Ovary (tissue), 9 donors: Measurements from ENCODE around the gene TPO. TPM values are rescaled to one million over a fixed set of nuclear protein-coding genes. Genes with fewer than 3 reads are reported as not detected.

Experiments used
- DNase-seq, 5 donors: peaks; one replicate each; pipeline ENCODE4 v3.0.0-alpha.2; 2019 to 2020
- H3K27ac ChIP-seq, 2 donors: fragments of 200-600 bp; one replicate each; pipeline versions ENCODE4 v1.5.1 to v1.8.0; 2019 to 2022
- H3K27me3 ChIP-seq: fragments of 200-600 bp; one replicate; pipeline ENCODE4 v1.8.0; 2022
- H3K36me3 ChIP-seq: fragments of 200-600 bp; sonication (generic); one replicate; pipeline ENCODE4 v1.5.1; 2019
- H3K4me1 ChIP-seq: one replicate; pipeline ENCODE4 v1.8.1; 2013; ENCODE audit warnings: mild to moderate bottlenecking, moderate library complexity; ENCODE audit not compliant: insufficient read depth
- H3K4me3 ChIP-seq: fragments of 200-600 bp; sonication (generic); one replicate; pipeline ENCODE4 v1.5.1; 2017
- H3K9me3 ChIP-seq, 2 donors: fragments of 200-600 bp in 1 of 2; sonication (generic) in 1 of 2; one replicate each; pipeline versions ENCODE4 v1.5.1 to v1.8.1; 2013 to 2019; ENCODE audit warnings: mild to moderate bottlenecking in 1 of 2, moderate library complexity in 1 of 2
- CTCF ChIP-seq, 3 donors: fragments of 450-650 bp in 2 of 3; fragments of 200-600 bp in 1 of 3; IDR thresholded peaks; one replicate each; pipeline versions ENCODE4 v1.5.1 to v1.8.0; 2016 to 2022; ENCODE audit warnings: antibody characterized with exemption in 3 of 3, mild to moderate bottlenecking in 1 of 3
- EP300 ChIP-seq: sonication (generic); formaldehyde crosslinking; IDR thresholded peaks from one replicate; pipeline ENCODE4 v1.6.1; 2017; ENCODE audit warnings: antibody characterized with exemption
- POLR2A ChIP-seq: fragments of 450-650 bp; IDR thresholded peaks from one replicate; pipeline ENCODE4 v1.6.1; 2017; ENCODE audit warnings: antibody characterized with exemption, mild to moderate bottlenecking, moderate library complexity
- WGBS, 3 donors: extraction: QIAGEN DNeasy Blood & Tissue Kit in 1 of 3; methylation state at CpG; one replicate each; pipeline versions ENCODE4 v1.1.5 to v1.1.7; 2013 to 2017; 5-methylcytosine and 5-hydroxymethylcytosine counted together
- intact Hi-C, 4 donors: fragments of 100-400 bp; cut with DNase I; formaldehyde crosslinking; loops; one replicate each; pipeline versions ENCODE4 v1.11.0 to v1.15.1; 2022 to 2023
- polyA plus RNA-seq, 2 donors: library from polyadenylated mRNA; stranded (reverse); fragments of 200-250 nt in 1 of 2; fragments of 350-450 nt in 1 of 2; fragmentation: Illumina TruSeq in 1 of 2; extraction: RNeasy Lipid Tissue Mini Kit (QIAGEN cat#74804) in 1 of 2; gene quantifications; one replicate each; pipeline ENCODE4 v1.2.3, GENCODE V29; 2013 to 2014
- total RNA-seq, 7 donors: library from RNA; depleted of rRNA in 2 of 7; stranded (reverse); fragments of >200 nt in 2 of 7; fragmentation: NEBNext Ultra II Directional in 3 of 7; extraction: Animal tissue kit (Norgen Biotek cat#: 25700) in 3 of 7; gene quantifications; one replicate each; pipeline versions ENCODE4 v1.1.0 to v1.2.4, GENCODE V29; 2016 to 2023
- donor health status: DM: no; HTN: no; CAD: no; lungs with moderate emphysema.
- donor health status: DM: no; HTN: no; CAD: no.
- donor health status: Bipolar disorder and iron deficiency.
- donor health status: DM: yes; HTN: yes; CAD: no.
- donor health status: DM: no; HTN: no; CAD: no.
- donor health status: DM: yes; HTN: yes; CAD: no.

TPO gene
- total and polyA plus RNA-seq, 9 donors = 0.18 to 0.46 (median 0.30) TPM; not detected in 4

- Histone ChIP-seq H3K27ac (no peak overlapping the region), H3K36me3 (no peaks in the 10 kb centered on the region), H3K4me1 (no peaks in the 10 kb centered on the region), H3K4me3 (no peak overlapping the region), H3K27me3 (no peaks in the 10 kb centered on the region), H3K9me3 (no peaks in the 10 kb centered on the region)
- WGBS, 3 donors = 80 to 90% (median 85%) methylated on average over 13 of the region's 13 CpGs
- TF ChIP-seq POLR2A (no peak), EP300 (no peak), CTCF (IDR thresholded peaks at IDR 0.05) (no peak)
- DNase-seq = no peak
- intact Hi-C loops = loop anchor here in 1 of 4 donors (10.0 kb wide), 1 partner anchor 825 kb away; no protein-coding TSS in a partner anchor
Measured at GRCh38 chr2:1539973-1540372, 126.7 kb downstream of the TPO start.

- H3K27me3 ChIP-seq = no peaks in the 10 kb centered on the region
- no peak overlapping the region for H3K27ac ChIP-seq
- WGBS, 3 donors = 80 to 90% (median 87%) methylated on average over 25 of the region's 25 CpGs
- no peaks in the 10 kb centered on the region for H3K4me1 ChIP-seq
- H3K9me3 ChIP-seq = no peaks in the 10 kb centered on the region
- intact Hi-C loops = loop anchor here in 1 of 4 donors (10.0 kb wide), 1 partner anchor 826 kb away; no protein-coding TSS in a partner anchor
- no peak overlapping the region for H3K4me3 ChIP-seq
- no peak for DNase-seq
- no peaks in the 10 kb centered on the region for H3K36me3 ChIP-seq
- TF ChIP-seq CTCF (IDR thresholded peaks at IDR 0.05) = no peak
- TF ChIP-seq POLR2A = no peak
- no peak for TF ChIP-seq EP300
Measured at GRCh38 chr2:1540481-1540880, 127.2 kb downstream of the TPO start.

GRCh38 chr2:1541040-1541439 lies 127.8 kb downstream of the TPO start:
- H3K4me1 ChIP-seq = no peaks in the 10 kb centered on the region
- H3K36me3 ChIP-seq = no peaks in the 10 kb centered on the region
- no peak for TF ChIP-seq POLR2A
- TF ChIP-seq CTCF (IDR thresholded peaks at IDR 0.05) = no peak
- TF ChIP-seq EP300 = no peak
- no peaks in the 10 kb centered on the region for H3K9me3 ChIP-seq
- H3K4me3 ChIP-seq = no peak overlapping the region
- H3K27ac ChIP-seq = no peak overlapping the region
- 91 to 95% (median 92%) methylated on average over 6 of the region's 6 CpGs for WGBS, 3 donors
- H3K27me3 ChIP-seq = no peaks in the 10 kb centered on the region
- no peak for DNase-seq
- intact Hi-C loops = loop anchor here in 1 of 4 donors (10.0 kb wide), 1 partner anchor 826 kb away; no protein-coding TSS in a partner anchor

- DNase-seq = no peak
- intact Hi-C loops = loop anchor here in 1 of 4 donors (10.0 kb wide), 1 partner anchor 827 kb away; no protein-coding TSS in a partner anchor
- Histone ChIP-seq H3K4me3 (no peak overlapping the region), H3K27ac (no peak overlapping the region), H3K4me1 (no peaks in the 10 kb centered on the region), H3K36me3 (no peaks in the 10 kb centered on the region), H3K9me3 (no peaks in the 10 kb centered on the region), H3K27me3 (no peaks in the 10 kb centered on the region)
- 82 to 88% (median 84%) methylated on average over 16 of the region's 16 CpGs for WGBS, 3 donors
- TF ChIP-seq EP300 (no peak), POLR2A (no peak), CTCF (IDR thresholded peaks at IDR 0.05) (no peak)
Measured at GRCh38 chr2:1541819-1542475, 128.7 kb downstream of the TPO start.
